Heart left ventricle (tissue), 13 donors: ENCODE results near the gene SMCO3.

ENCODE experiments used
- CTCF ChIP-seq, 12 donors: fragments of 200-600 bp; sonication (generic) in 4 of 12; IDR thresholded peaks; one replicate each; pipeline versions ENCODE4 v1.5.0 to v1.8.0; 2018 to 2022; ENCODE audit warnings: antibody characterized with exemption in 12 of 12, mild to moderate bottlenecking in 5 of 12
- POLR2A ChIP-seq, 2 donors: fragments of 450-650 bp; IDR thresholded peaks; one replicate each; pipeline ENCODE4 v1.6.1; 2017; ENCODE audit warnings: antibody characterized with exemption in 2 of 2, mild to moderate bottlenecking in 2 of 2, moderate library complexity in 2 of 2
- donor health status: ischemic (EF 13 %, LVEDD 7.1; RV severe dilation, severe dysfunction).
- donor health status: DM: no; HTN: yes; CAD: no.
- donor health status: DM: no; HTN: no; CAD: no.
- donor health status: ischemic (EF 25% LVEDD 6.9; RV normal size, moderate dysfunction).
- donor health status: ischemic (EF 25% LVEDD 5.7; RV mildly dilated, moderate dysfunction).
- donor health status: ischemic (EF 35%, LVEDD 5.7; RV mildly dilated, moderate dysfunction).
- donor health status: nonischemic (EF 11% LVEDD 7.7; RV severe dilation, severe dysfunction).
- donor health status: DM: yes; HTN: yes; CAD: no.
- donor health status: PGD.
- donor health status: ischemic (EF 29% LVEDD 5.4; RV normal size, mild dysfunction).
- donor health status: nonischemic (EF 23%, LVEDD 6.1; RV moderate dilation, normal function).

GRCh38 chr12:14795028-14795448 lies 18.9 kb downstream of the SMCO3 start:
- no peak for TF ChIP-seq CTCF (IDR thresholded peaks at IDR 0.05)
- TF ChIP-seq POLR2A (IDR thresholded peaks at IDR 0.05) = no peak
